Measurements from ENCODE around the gene SF3A1.

The SF3A1 gene

GRCh38 chr22:30313527-30314363 lies 42.9 kb downstream of the SF3A1 start:
- Histone ChIP-seq H2AFZ (no peak overlapping the region), H3K9ac (no peak overlapping the region)
- TF ChIP-seq, protein P1, sequence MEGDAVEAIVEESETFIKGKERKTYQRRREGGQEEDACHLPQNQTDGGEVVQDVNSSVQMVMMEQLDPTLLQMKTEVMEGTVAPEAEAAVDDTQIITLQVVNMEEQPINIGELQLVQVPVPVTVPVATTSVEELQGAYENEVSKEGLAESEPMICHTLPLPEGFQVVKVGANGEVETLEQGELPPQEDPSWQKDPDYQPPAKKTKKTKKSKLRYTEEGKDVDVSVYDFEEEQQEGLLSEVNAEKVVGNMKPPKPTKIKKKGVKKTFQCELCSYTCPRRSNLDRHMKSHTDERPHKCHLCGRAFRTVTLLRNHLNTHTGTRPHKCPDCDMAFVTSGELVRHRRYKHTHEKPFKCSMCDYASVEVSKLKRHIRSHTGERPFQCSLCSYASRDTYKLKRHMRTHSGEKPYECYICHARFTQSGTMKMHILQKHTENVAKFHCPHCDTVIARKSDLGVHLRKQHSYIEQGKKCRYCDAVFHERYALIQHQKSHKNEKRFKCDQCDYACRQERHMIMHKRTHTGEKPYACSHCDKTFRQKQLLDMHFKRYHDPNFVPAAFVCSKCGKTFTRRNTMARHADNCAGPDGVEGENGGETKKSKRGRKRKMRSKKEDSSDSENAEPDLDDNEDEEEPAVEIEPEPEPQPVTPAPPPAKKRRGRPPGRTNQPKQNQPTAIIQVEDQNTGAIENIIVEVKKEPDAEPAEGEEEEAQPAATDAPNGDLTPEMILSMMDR (IDR thresholded peaks at IDR 0.05), result no peak

GRCh38 chr22:30312053-30312452 lies 44.6 kb downstream of the SF3A1 start:
- Histone ChIP-seq H3K27me3 (ENCODE audit: control insufficient read depth, insufficient read depth, low read length) (no peaks in the 10 kb centered on the region), H3K9me3 (ENCODE audit: control insufficient read depth, low read length) (no peaks in the 10 kb centered on the region)

More at GRCh38 chr22:30313527-30314363, 42.9 kb downstream of the SF3A1 start:
- H3K79me2 ChIP-seq, result peaks cover 28% of the 10 kb centered on the region
- H3K36me3 ChIP-seq (ENCODE audit: control insufficient read depth, insufficient read depth, low read length), result no peaks in the 10 kb centered on the region
- no peak overlapping the region for H3K4me2 ChIP-seq (ENCODE audit: low read length)
- H3K9me3 ChIP-seq (ENCODE audit: control insufficient read depth, low read length), result no peaks in the 10 kb centered on the region
- H3K4me3 ChIP-seq (ENCODE audit: low read depth, low read length), result no peak overlapping the region
- H3K27ac ChIP-seq, result peak overlapping the region; percentile 32
- no peaks in the 10 kb centered on the region for H3K27me3 ChIP-seq (ENCODE audit: control insufficient read depth, insufficient read depth, low read length)
- H3K4me1 ChIP-seq, result peaks cover 43% of the 10 kb centered on the region

GRCh38 chr22:30310881-30311771 lies 45.6 kb downstream of the SF3A1 start:
- Histone ChIP-seq H3K27ac (peak overlapping the region; percentile 78), H3K9ac (peak overlapping the region; percentile 6), H3K4me1 (peaks cover 61% of the 10 kb centered on the region), H3K4me2 (ENCODE audit: low read length) (peak overlapping the region; percentile 76), H2AFZ (no peak overlapping the region), H3K27me3 (ENCODE audit: control insufficient read depth, insufficient read depth, low read length) (no peaks in the 10 kb centered on the region), H3K4me3 (ENCODE audit: low read depth, low read length) (peak overlapping the region; percentile 27), H3K9me3 (ENCODE audit: control insufficient read depth, low read length) (no peaks in the 10 kb centered on the region), H3K79me2 (peaks cover 31% of the 10 kb centered on the region), H3K36me3 (ENCODE audit: control insufficient read depth, insufficient read depth, low read length) (no peaks in the 10 kb centered on the region)
- TF ChIP-seq, protein P1 (IDR thresholded peaks at IDR 0.05), result no peak

More at GRCh38 chr22:30312053-30312452, 44.6 kb downstream of the SF3A1 start:
- TF ChIP-seq, protein P1 (IDR thresholded peaks at IDR 0.05), result no peak
- Histone ChIP-seq H3K4me2 (ENCODE audit: low read length) (no peak overlapping the region), H3K27ac (peak overlapping the region; percentile 78), H3K4me1 (peaks cover 52% of the 10 kb centered on the region), H3K79me2 (peaks cover 30% of the 10 kb centered on the region), H3K4me3 (ENCODE audit: low read depth, low read length) (no peak overlapping the region), H3K9ac (no peak overlapping the region), H3K36me3 (ENCODE audit: control insufficient read depth, insufficient read depth, low read length) (no peaks in the 10 kb centered on the region), H2AFZ (no peak overlapping the region)

DNA sequence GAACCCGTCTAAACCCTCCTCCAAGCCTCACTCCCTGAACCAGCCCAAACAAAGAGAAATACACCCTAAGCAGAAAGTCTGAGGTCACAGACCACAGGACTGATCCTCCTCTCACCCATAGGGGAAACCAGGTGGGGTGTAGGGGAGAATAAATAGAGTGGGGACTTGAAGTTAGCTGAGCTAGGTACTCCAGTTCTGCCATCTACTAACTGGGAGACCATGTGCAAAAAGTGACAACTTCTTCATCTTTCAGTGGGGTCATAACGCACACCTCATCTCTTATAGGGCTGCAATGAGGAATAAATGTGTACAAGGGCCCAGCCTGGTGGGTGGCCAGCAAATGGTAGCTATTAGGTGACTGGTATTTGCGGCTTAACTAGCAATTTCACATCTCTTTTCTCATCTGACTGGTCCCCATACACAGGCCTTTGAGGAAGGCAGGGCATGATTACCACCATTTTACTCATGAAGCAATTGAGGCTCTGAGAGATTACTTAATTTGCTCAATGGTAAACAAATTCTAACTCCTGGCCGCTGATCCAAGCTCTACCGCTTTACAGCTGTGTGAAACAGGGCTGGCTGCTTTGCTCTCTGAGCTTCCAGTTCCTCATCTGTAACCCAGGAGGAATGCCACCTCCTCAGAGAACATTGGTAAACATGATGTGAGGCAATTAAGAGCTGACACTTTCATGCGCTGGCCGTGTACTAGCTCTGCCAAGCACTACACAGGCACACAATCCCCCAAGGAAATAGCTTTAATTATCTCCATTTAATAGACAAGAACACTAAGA lies 46.5 kb downstream of the SF3A1 start:
- Histone ChIP-seq H3K4me3 (ENCODE audit: low read depth, low read length) (no peak overlapping the region), H2AFZ (no peak overlapping the region), H3K27ac (peak overlapping the region; percentile 78), H3K9me3 (ENCODE audit: control insufficient read depth, low read length) (no peaks in the 10 kb centered on the region), H3K36me3 (ENCODE audit: control insufficient read depth, insufficient read depth, low read length) (no peaks in the 10 kb centered on the region), H3K4me2 (ENCODE audit: low read length) (peak overlapping the region; percentile 76), H3K9ac (no peak overlapping the region), H3K27me3 (ENCODE audit: control insufficient read depth, insufficient read depth, low read length) (no peaks in the 10 kb centered on the region), H3K4me1 (peaks cover 71% of the 10 kb centered on the region), H3K79me2 (peaks cover 26% of the 10 kb centered on the region)
- TF ChIP-seq, protein P1 (IDR thresholded peaks at IDR 0.05), result no peak
